OCI-LY3 (cell line): ENCODE data around the gene ATP2A2.

Source experiments
- CTCF ChIP-seq: fragments of 200-600, 300-600 bp; sonication (generic); IDR thresholded peaks from 2 replicates; pipeline ENCODE4 v1.5.1; 2014; ENCODE audit warnings: antibody characterized with exemption, low read length, low read depth
- EZH2phosphoT487 ChIP-seq: fragments of 200-600 bp; shearing (Covaris generic); IDR thresholded peaks from 2 replicates; pipeline ENCODE4 v1.6.1; 2018; ENCODE audit warnings: antibody characterized with exemption, mixed run types, low read depth

- TF ChIP-seq CTCF = no peak
- TF ChIP-seq EZH2phosphoT487 = no peak
These were observed 23.1 kb downstream of the ATP2A2 start for GRCh38 chr12:110304061-110304551.
